Esophagus squamous epithelium (tissue), 5 donors: ENCODE results near the gene ADGRE3. TPM values are rescaled to one million over a fixed set of nuclear protein-coding genes. Genes with fewer than 3 reads are reported as not detected.
"Not testable (repeated sequence)": the region's sequence is repeated elsewhere in the genome, so short reads cannot be mapped to it uniquely, and the experiment has no call there.

ENCODE experiments used
- DNase-seq: peaks from one replicate; lab custom pipeline; 2025; lab: John Stamatoyannopoulos, UW
- H3K27ac ChIP-seq, 4 donors: fragments of 200-600 bp; sonication (generic); one replicate each; pipeline ENCODE4 v1.5.1; 2016 to 2019; ENCODE audit warnings: mild to moderate bottlenecking in 1 of 4
- H3K27me3 ChIP-seq, 4 donors: fragments of 200-600 bp; sonication (generic); 1 replicate in 3 of 4; 2 replicates in 1 of 4; pipeline versions ENCODE4 v1.5.1 to v1.6.0; 2017 to 2021; ENCODE audit warnings: antibody characterized with exemption in 1 of 4
- H3K36me3 ChIP-seq, 3 donors: fragments of 200-600 bp; sonication (generic); one replicate each; pipeline ENCODE4 v1.5.1; 2016 to 2019
- H3K4me1 ChIP-seq, 3 donors: fragments of 200-600 bp; sonication (generic); one replicate each; pipeline ENCODE4 v1.5.1; 2017 to 2019
- H3K4me3 ChIP-seq, 4 donors: fragments of 200-600 bp; sonication (generic); 1 replicate in 3 of 4; 2 replicates in 1 of 4; pipeline ENCODE4 v1.5.1; 2016 to 2019; ENCODE audit warnings: mild to moderate bottlenecking in 2 of 4, moderate library complexity in 1 of 4
- H3K9me3 ChIP-seq, 3 donors: fragments of 200-600 bp; sonication (generic); one replicate each; pipeline ENCODE4 v1.5.1; 2016 to 2019
- CTCF ChIP-seq, 6 experiments: fragments of 450-650 bp in 4 of 6; fragments of 200-600 bp in 2 of 6; sonication (generic) in 2 of 6; IDR thresholded peaks; one replicate each; pipeline ENCODE4 v1.5.1; 2016 to 2019; ENCODE audit warnings: antibody characterized with exemption in 6 of 6, mild to moderate bottlenecking in 4 of 6, moderate library complexity in 4 of 6
- POLR2A ChIP-seq, 4 donors: fragments of 450-650 bp; IDR thresholded peaks; one replicate each; pipeline ENCODE4 v1.6.1; 2017; ENCODE audit warnings: antibody characterized with exemption in 4 of 4, mild to moderate bottlenecking in 4 of 4, moderate library complexity in 3 of 4
- WGBS, 2 donors: methylation state at CpG; one replicate each; pipeline ENCODE4 v1.1.5; 2018; 5-methylcytosine and 5-hydroxymethylcytosine counted together
- intact Hi-C: fragments of 100-400 bp; cut with DNase I; formaldehyde crosslinking; loops from one replicate; pipeline ENCODE4 v1.15.0; 2022
- total RNA-seq, 4 donors: library from RNA; depleted of rRNA; stranded (reverse); fragments of >200 nt; gene quantifications; one replicate each; pipeline ENCODE4 v1.1.0, GENCODE V29; 2016
- donor health status: DM: yes; HTN: yes; CAD: no.

ADGRE3 gene
- total RNA-seq, 4 donors from 2014 or later, result 0.29 TPM; not detected in 3

- Histone ChIP-seq H3K27ac (no peak overlapping the region), H3K4me3 (no peak overlapping the region), H3K36me3 (no peaks in the 10 kb centered on the region), H3K9me3 (peaks cover 0 to 15% (median 0%) of the 10 kb centered on the region in 3 donors), H3K4me1 (no peaks in the 10 kb centered on the region), H3K27me3 (peaks cover 0 to 21% (median 0%) of the 10 kb centered on the region in 4 donors)
- no peak for TF ChIP-seq POLR2A (IDR thresholded peaks at IDR 0.05)
- TF ChIP-seq CTCF (IDR thresholded peaks at IDR 0.05), result no peak
- WGBS, 2 donors, result 53 to 55% methylated on average over 4 of the region's 4 CpGs
- DNase-seq, result no peak
- intact Hi-C loops, result no loop called here
Measured at GRCh38 chr19:14639536-14640277, 34.9 kb downstream of the ADGRE3 start.

- no peak for DNase-seq
- intact Hi-C loops, result no loop called here
- H3K27me3 ChIP-seq, result no peaks in the 10 kb centered on the region
- WGBS, 2 donors, result 6 to 15% methylated on average over 1 of the region's 1 CpG
- no peaks in the 10 kb centered on the region for H3K36me3 ChIP-seq
- H3K4me1 ChIP-seq, result no peaks in the 10 kb centered on the region
- H3K27ac ChIP-seq, result no peak overlapping the region
- no peak for TF ChIP-seq POLR2A (IDR thresholded peaks at IDR 0.05)
- TF ChIP-seq CTCF (IDR thresholded peaks at IDR 0.05), result no peak
- H3K4me3 ChIP-seq, result no peak overlapping the region
- H3K9me3 ChIP-seq, result no peaks in the 10 kb centered on the region
Measured at GRCh38 chr19:14632286-14632685, 42.4 kb downstream of the ADGRE3 start.

- Histone ChIP-seq H3K4me1 (no peaks in the 10 kb centered on the region), H3K4me3 (no peak overlapping the region), H3K36me3 (no peaks in the 10 kb centered on the region), H3K27ac (no peak overlapping the region), H3K9me3 (no peaks in the 10 kb centered on the region), H3K27me3 (no peaks in the 10 kb centered on the region)
- WGBS, 2 donors, result 86 to 87% methylated on average over 1 of the region's 1 CpG
- TF ChIP-seq POLR2A (IDR thresholded peaks at IDR 0.05) (no peak), CTCF (IDR thresholded peaks at IDR 0.05) (no peak)
- no peak for DNase-seq
- intact Hi-C loops, result no loop called here
Measured at GRCh38 chr19:14629557-14629956, 45.1 kb downstream of the ADGRE3 start.

- DNase-seq, H3K4me3 ChIP-seq, H3K27ac ChIP-seq, H3K36me3 ChIP-seq, H3K4me1 ChIP-seq, H3K27me3 ChIP-seq, intact Hi-C loops, H3K9me3 ChIP-seq: not testable (repeated sequence)
- 63 to 69% methylated on average over 3 to 6 of the region's 6 CpGs for WGBS, 2 donors
Measured at GRCh38 chr19:14624491-14624890, 50.2 kb downstream of the ADGRE3 start.

GRCh38 chr19:14619404-14619803, 55.2 kb downstream of the ADGRE3 start:
- Histone ChIP-seq H3K27me3 (no peaks in the 10 kb centered on the region), H3K4me1 (no peaks in the 10 kb centered on the region), H3K4me3 (no peak overlapping the region), H3K36me3 (no peaks in the 10 kb centered on the region), H3K9me3 (peaks cover 0 to 15% (median 9%) of the 10 kb centered on the region in 3 donors), H3K27ac (no peak overlapping the region)
- DNase-seq, result no peak
- intact Hi-C loops, result no loop called here
- no peak for TF ChIP-seq CTCF (IDR thresholded peaks at IDR 0.05)
- no peak for TF ChIP-seq POLR2A (IDR thresholded peaks at IDR 0.05)
